GM21381 (cell line): ENCODE measurements around the gene SIDT1.
"Not testable (repeated sequence)": the region's sequence is repeated elsewhere in the genome, so short reads cannot be mapped to it uniquely, and the experiment has no call there.

ENCODE experiments used
- ATAC-seq: cut with Tn5 transposase; IDR thresholded peaks from one replicate; pipeline ENCODE4 v1.9.1; 2021; ENCODE audit warnings: mild to moderate bottlenecking, moderate library complexity; ENCODE audit not compliant: unreplicated experiment

SIDT1 gene

GRCh38 chr3:113630956-113631542 lies 98.7 kb downstream of the SIDT1 start:
- ATAC-seq = no peak

GRCh38 chr3:113631573-113631972 lies 99.2 kb downstream of the SIDT1 start:
- no peak for ATAC-seq

GRCh38 chr3:113634782-113635474 lies 102.6 kb downstream of the SIDT1 start:
- ATAC-seq = no peak

- ATAC-seq = not testable (repeated sequence)
Observed at GRCh38 chr3:113636034-113636433, 103.7 kb downstream of the SIDT1 start.

GRCh38 chr3:113637756-113638155 lies 105.4 kb downstream of the SIDT1 start:
- ATAC-seq = no peak

- no peak for ATAC-seq
Observed at GRCh38 chr3:113638910-113639309, 106.6 kb downstream of the SIDT1 start.

GRCh38 chr3:113643583-113643982 lies 111.2 kb downstream of the SIDT1 start:
- no peak for ATAC-seq

- ATAC-seq = no peak
Observed at GRCh38 chr3:113648524-113648923, 116.2 kb downstream of the SIDT1 start.

- ATAC-seq = no peak
Observed at GRCh38 chr3:113649174-113649845, 117.0 kb downstream of the SIDT1 start.

GRCh38 chr3:113654310-113654709 lies 122.0 kb downstream of the SIDT1 start:
- ATAC-seq = no peak

- no peak for ATAC-seq
Observed at GRCh38 chr3:113654851-113655250, 122.5 kb downstream of the SIDT1 start.

- no peak for ATAC-seq
Observed at GRCh38 chr3:113658107-113658506, 125.8 kb downstream of the SIDT1 start.

- no peak for ATAC-seq
Observed at GRCh38 chr3:113659101-113659541, 126.8 kb downstream of the SIDT1 start.

- ATAC-seq = no peak
Observed at GRCh38 chr3:113659996-113660395, 127.6 kb downstream of the SIDT1 start.

- ATAC-seq = no peak
Observed at GRCh38 chr3:113660458-113660857, 128.1 kb downstream of the SIDT1 start.

GRCh38 chr3:113660896-113661295 lies 128.5 kb downstream of the SIDT1 start:
- ATAC-seq = no peak

GRCh38 chr3:113662824-113663223 lies 130.5 kb downstream of the SIDT1 start:
- ATAC-seq = no peak

- no peak for ATAC-seq
Observed at GRCh38 chr3:113663324-113663750, 131.0 kb downstream of the SIDT1 start.

GRCh38 chr3:113663761-113664160 lies 131.4 kb downstream of the SIDT1 start:
- no peak for ATAC-seq

GRCh38 chr3:113664523-113665094 lies 132.3 kb downstream of the SIDT1 start:
- no peak for ATAC-seq

- no peak for ATAC-seq
Observed at GRCh38 chr3:113668015-113668414, 135.7 kb downstream of the SIDT1 start.

- no peak for ATAC-seq
Observed at GRCh38 chr3:113673593-113673992, 141.2 kb downstream of the SIDT1 start.
